Tibial nerve (tissue), 4 donors: ENCODE data around the gene MGAT1.

ENCODE experiments used
- CTCF ChIP-seq, 5 experiments: fragments of 200-600 bp in 3 of 5; fragments of 450-650 bp in 2 of 5; sonication (generic) in 3 of 5; IDR thresholded peaks; one replicate each; pipeline ENCODE4 v1.5.1; 2016 to 2019; ENCODE audit warnings: antibody characterized with exemption in 5 of 5, mild to moderate bottlenecking in 3 of 5, moderate library complexity in 2 of 5
- EP300 ChIP-seq, 2 donors: sonication (generic); formaldehyde crosslinking; IDR thresholded peaks; one replicate each; pipeline ENCODE4 v1.6.1; 2017; ENCODE audit warnings: antibody characterized with exemption in 2 of 2, mild to moderate bottlenecking in 1 of 2

GRCh38 chr5:180792287-180792964 lies 10.2 kb downstream of the MGAT1 start:
- TF ChIP-seq CTCF (IDR thresholded peaks at IDR 0.05) (no peak), EP300 (IDR thresholded peaks at IDR 0.05) (no peak)
